GM19438 (cell line): ENCODE measurements around the gene OR8H1.

ENCODE experiments used
- ATAC-seq: cut with Tn5 transposase; IDR thresholded peaks from one replicate; pipeline ENCODE4 v1.9.1; 2021; ENCODE audit warnings: low read depth; ENCODE audit not compliant: unreplicated experiment

OR8H1 gene

DNA sequence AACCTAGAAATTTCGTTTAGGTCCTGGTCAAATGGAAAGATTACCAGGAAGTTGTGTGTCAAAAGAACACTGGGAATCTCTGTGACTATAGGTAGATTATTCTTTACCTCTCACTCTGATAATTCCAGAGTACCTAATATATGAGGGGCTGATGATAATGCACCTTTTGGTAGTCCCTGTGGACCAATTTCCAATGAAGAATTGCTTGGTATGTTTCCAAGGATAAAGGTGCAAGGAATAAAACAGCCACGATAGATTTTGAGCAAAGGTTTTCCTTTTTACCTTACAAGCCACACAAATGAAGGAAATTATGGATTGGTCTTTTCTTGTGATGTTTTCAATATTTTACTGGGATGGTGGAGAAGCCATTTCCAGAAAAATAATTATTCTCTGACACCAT is at the start of gene OR8H1:
TSS of gene OR8H1 (minus strand) at position 101 of the 400 bp plus-strand sequence. CDS start 1,192 bp downstream, outside the sequence.
- ATAC-seq, result no peak

- ATAC-seq, result no peak
Measured at GRCh38 chr11:56340289-56340688, 48.2 kb upstream of the OR8H1 start.

DNA sequence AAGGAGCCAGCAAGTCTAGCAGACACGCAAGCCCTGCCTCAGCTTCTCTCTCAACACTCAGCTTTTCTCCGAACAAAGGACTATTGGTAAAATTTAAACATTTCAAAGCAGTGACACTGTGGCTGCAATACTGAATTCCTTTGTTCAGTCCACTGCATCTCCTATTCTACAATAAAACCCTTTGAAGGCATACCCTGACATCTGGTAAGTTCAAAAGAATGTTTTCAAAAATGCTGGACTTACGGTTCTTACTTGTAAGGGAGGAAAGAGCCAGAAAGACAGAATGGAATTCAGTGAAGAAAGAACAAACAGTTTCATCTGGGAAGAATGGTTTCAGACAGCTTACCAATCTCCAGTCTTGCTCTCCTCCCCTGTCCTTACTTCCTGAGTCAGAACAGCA is 41.1 kb upstream of the OR8H1 start:
- ATAC-seq, result no peak

GRCh38 chr11:56331861-56332491 is 39.9 kb upstream of the OR8H1 start:
- ATAC-seq, result no peak

DNA sequence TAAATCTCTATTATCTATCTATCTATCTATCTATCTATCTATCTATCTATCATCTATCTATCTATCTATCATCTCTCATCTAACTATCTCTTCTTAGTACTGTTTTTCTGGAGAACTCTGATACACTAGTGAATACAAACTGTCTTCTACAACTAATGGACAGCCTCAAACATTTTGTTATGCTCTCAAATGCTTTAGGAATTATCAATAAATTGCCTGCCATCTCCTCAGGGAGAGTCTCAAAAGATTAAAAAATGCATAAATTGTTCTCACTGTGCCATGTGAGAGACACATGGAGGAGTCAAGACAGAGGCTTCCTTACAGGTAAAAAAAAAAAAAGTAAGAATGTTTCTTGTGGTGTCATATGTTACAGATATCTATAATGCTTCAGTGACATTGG is 22.8 kb upstream of the OR8H1 start, which contains the start of gene OR8K3:
TSS of gene OR8K3 (plus strand) at position 301 of the 400 bp plus-strand sequence. CDS start 3,163 bp downstream, outside the sequence.
- no peak for ATAC-seq

GRCh38 chr11:56307836-56308235 is 15.8 kb upstream of the OR8H1 start:
- no peak for ATAC-seq

DNA sequence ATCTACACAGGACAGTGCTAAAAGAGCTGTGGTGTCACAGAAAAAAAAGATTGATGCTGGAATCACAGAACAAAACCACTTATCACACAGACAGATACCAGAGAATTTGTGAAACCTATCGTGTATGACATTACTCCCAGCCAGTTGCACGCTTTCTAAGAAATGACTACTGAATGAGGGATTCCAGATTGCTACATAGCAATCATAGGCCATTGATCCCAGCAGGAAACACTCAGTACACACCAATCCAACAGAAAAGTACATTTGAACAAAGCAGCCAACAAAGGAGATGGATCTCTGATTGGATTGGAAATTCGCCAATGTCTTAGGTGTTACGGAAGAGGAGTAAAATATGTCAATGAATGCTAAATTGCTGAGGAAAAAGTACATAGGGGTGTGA is 4.8 kb upstream of the OR8H1 start:
- no peak for ATAC-seq

GRCh38 chr11:56273854-56274253 is 18.2 kb downstream of the OR8H1 start, which contains the start of gene OR5T1:
OR5T1 (plus strand) TSS chr11:56274154; CDS start chr11:56275639, 1,485 bp downstream.
- ATAC-seq, result no peak

- no peak for ATAC-seq
Measured at GRCh38 chr11:56271092-56271491, 21.0 kb downstream of the OR8H1 start.

GRCh38 chr11:56251954-56252353 is 40.1 kb downstream of the OR8H1 start, which contains the start of gene OR5T3:
OR5T3 (plus strand) TSS chr11:56252254; CDS start chr11:56252254, 0 bp downstream.
- no peak for ATAC-seq
